Endothelial cell of umbilical vein (primary cell): ENCODE measurements around the gene SLC25A43. TPM values are rescaled to one million over a fixed set of nuclear protein-coding genes. Genes with fewer than 3 reads are reported as not detected.

Experiments used
- BruUV-seq: library from RNA; stranded (reverse); fragments of 400-500 nt; replicated peaks from 2 replicates; lab custom pipeline; 2021; lab: Mats Ljungman, UMichigan
- CTCF ChIA-PET: fragments of 300-600, 350-600 bp; sonication (Branson Sonifier 250); formaldehyde crosslinking; loops from one replicate; lab custom pipeline; 2021; ENCODE audit warnings: antibody characterized with exemption, inconsistent platforms; lab: Charles Lee
- POLR2A ChIA-PET: fragments of 300-600, 350-600 bp; sonication (Branson Sonifier 250); formaldehyde crosslinking; loops from one replicate; lab custom pipeline; 2021; ENCODE audit warnings: antibody characterized with exemption, inconsistent platforms; lab: Charles Lee
- DNase-seq: peaks from one replicate; pipeline ENCODE4 v3.0.0-alpha.2; 2011; ENCODE audit warnings: low read depth, low spot score
- FAIRE-seq: peaks from 2 replicates; lab custom pipeline; 2011; peaks lifted over from hg19 to GRCh38; lab: Jason Lieb, UNC
- H2AFZ ChIP-seq: 2 replicates; pipeline ENCODE4 v1.6.0; 2012; ENCODE audit warnings: low read depth, low read length, control low read depth, inconsistent platforms
- H3K27ac ChIP-seq: 2 replicates; pipeline ENCODE4 v1.5.1; 2011; ENCODE audit warnings: low read depth, mild to moderate bottlenecking, control low read depth, low read length, moderate library complexity; ENCODE audit not compliant: insufficient read depth
- H3K27me3 ChIP-seq, 2 experiments: 2 replicates each; pipeline versions ENCODE4 v1.6.0 to v1.6.1; 2011; ENCODE audit warnings: low read length in 2 of 2, mixed read lengths in 1 of 2; ENCODE audit not compliant: control insufficient read depth in 2 of 2, insufficient read depth in 2 of 2
- H3K36me3 ChIP-seq, 2 experiments: 2 replicates in 1 of 2; 3 replicates in 1 of 2; pipeline ENCODE4 v1.5.1; 2011; ENCODE audit warnings: low read length in 2 of 2, mild to moderate bottlenecking in 1 of 2, moderate library complexity in 1 of 2; ENCODE audit not compliant: control insufficient read depth in 2 of 2, insufficient read depth in 2 of 2; ENCODE audit errors: extremely low read depth in 1 of 2
- H3K4me1 ChIP-seq: 3 replicates; pipeline ENCODE4 v1.5.1; 2011; ENCODE audit warnings: mild to moderate bottlenecking, low read length; ENCODE audit not compliant: control insufficient read depth, insufficient read depth; ENCODE audit errors: extremely low read depth
- H3K4me2 ChIP-seq: 2 replicates; pipeline ENCODE4 v1.6.1; 2011; ENCODE audit warnings: low read length, control low read depth, mixed read lengths; ENCODE audit not compliant: insufficient read depth
- H3K4me3 ChIP-seq, 3 experiments: fragments of 200-600 bp in 1 of 3; sonication (generic), shearing (Covaris generic) in 1 of 3; replicated peaks in 1 of 3; 2 replicates each; pipeline ENCODE4 v1.5.1; 2011 to 2016; ENCODE audit warnings: control low read depth in 3 of 3, low read length in 3 of 3, mild to moderate bottlenecking in 2 of 3, inconsistent platforms in 1 of 3, low read depth in 1 of 3, moderate library complexity in 1 of 3; ENCODE audit not compliant: insufficient read depth in 1 of 3
- H3K79me2 ChIP-seq: 2 replicates; pipeline ENCODE4 v1.6.0; 2012; ENCODE audit warnings: low read length, inconsistent platforms; ENCODE audit not compliant: control insufficient read depth, insufficient read depth
- H3K9ac ChIP-seq: replicated peaks from 2 replicates; pipeline ENCODE3; 2011; ENCODE audit warnings: low read length, control low read depth; ENCODE audit not compliant: insufficient read depth; ENCODE audit errors: extremely low read depth
- H3K9me1 ChIP-seq: replicated peaks from 3 replicates; pipeline ENCODE4 v1.6.0; 2011; ENCODE audit warnings: mild to moderate bottlenecking, low read length; ENCODE audit not compliant: control insufficient read depth, insufficient read depth; ENCODE audit errors: extremely low read depth
- H3K9me3 ChIP-seq: replicated peaks from 2 replicates; pipeline ENCODE4 v1.5.1; 2012; ENCODE audit warnings: low read length, inconsistent platforms; ENCODE audit not compliant: control insufficient read depth, insufficient read depth
- H4K20me1 ChIP-seq: replicated peaks from 2 replicates; pipeline ENCODE3; 2011; ENCODE audit warnings: mild to moderate bottlenecking, low read length; ENCODE audit not compliant: control insufficient read depth, insufficient read depth; ENCODE audit errors: extremely low read depth
- EZH2 ChIP-seq: IDR thresholded peaks from 2 replicates; pipeline ENCODE4 v1.6.1; 2012; ENCODE audit warnings: borderline replicate concordance, low read depth, mild to moderate bottlenecking, moderate library complexity, low read length, inconsistent platforms; ENCODE audit not compliant: severe bottlenecking
- FOS ChIP-seq: IDR thresholded peaks from 2 replicates; pipeline ENCODE4 v1.6.1; 2011; ENCODE audit warnings: mild to moderate bottlenecking, low read length, moderate library complexity, borderline replicate concordance; ENCODE audit not compliant: insufficient read depth
- GATA2 ChIP-seq: IDR thresholded peaks from 2 replicates; pipeline ENCODE4 v1.7.0; 2011; ENCODE audit warnings: low read depth, mild to moderate bottlenecking, moderate library complexity, mixed read lengths, low read length; ENCODE audit not compliant: insufficient read length, insufficient read depth
- JUN ChIP-seq: IDR thresholded peaks from 2 replicates; pipeline ENCODE4 v1.6.1; 2011; ENCODE audit warnings: borderline replicate concordance, low read depth; ENCODE audit not compliant: insufficient read length, insufficient read depth
- MYC ChIP-seq: IDR thresholded peaks from one replicate; pipeline ENCODE4 v1.6.1; 2011; ENCODE audit warnings: mild to moderate bottlenecking, low read depth, low read length
- POLR2A ChIP-seq: IDR thresholded peaks from 2 replicates; pipeline ENCODE4 v1.6.1; 2012; ENCODE audit warnings: low read depth, mild to moderate bottlenecking, control low read depth, low read length
- POLR2AphosphoS5 ChIP-seq: IDR thresholded peaks from 2 replicates; pipeline ENCODE4 v1.6.1; 2012; ENCODE audit warnings: low read depth, mild to moderate bottlenecking, control low read depth, low read length, moderate library complexity; ENCODE audit not compliant: insufficient read depth
- dilution Hi-C: fragments of 300-500 bp; cut with MboI; formaldehyde crosslinking; loops from one replicate; pipeline ENCODE4 v1.15.0; 2019; ENCODE audit warnings: low sequenced_read_pairs; ENCODE audit not compliant: extremely low pct_ligation_motif_present
- intact Hi-C: fragments of 100-400 bp; cut with micrococcal nuclease; formaldehyde crosslinking; loops from one replicate; pipeline ENCODE4 v1.10.0; 2022
- polyA plus RNA-seq, 4 experiments: library from polyadenylated mRNA; depleted of rRNA in 3 of 4; stranded (reverse) in 3 of 4; unstranded in 1 of 4; fragments of >200 nt; gene quantifications; 2 replicates each; pipeline versions ENCODE4 v1.2.1 to v1.2.3, GENCODE V29; 2011 to 2012; ENCODE audit warnings: missing spikeins in 1 of 4
- total RNA-seq: library from RNA; stranded (reverse); gene quantifications from 2 replicates; pipeline ENCODE4 v1.2.3, GENCODE V29; 2021
- TF ChIP-seq, protein P1 (sequence below), 2 donors: IDR thresholded peaks; 1 replicate in 1 of 2; 2 replicates in 1 of 2; pipeline ENCODE4 v1.5.1; 2011; ENCODE audit warnings: low read length in 2 of 2, mild to moderate bottlenecking in 2 of 2, moderate library complexity in 2 of 2, control low read depth in 1 of 2, inconsistent platforms in 1 of 2, low read depth in 1 of 2; ENCODE audit not compliant: insufficient read depth in 1 of 2; ENCODE audit errors: extremely low read depth in 1 of 2
- TF ChIP-seq, protein P2 (sequence below): IDR thresholded peaks from 2 replicates; pipeline ENCODE4 v1.6.1; 2011; ENCODE audit not compliant: insufficient read depth, insufficient read length

SLC25A43 gene
- total and polyA plus RNA-seq, 2 donors (not counting 3 experiments of a cell fraction or from before 2014, with no cell fraction given): 7.2 to 11.5 TPM

DNA sequence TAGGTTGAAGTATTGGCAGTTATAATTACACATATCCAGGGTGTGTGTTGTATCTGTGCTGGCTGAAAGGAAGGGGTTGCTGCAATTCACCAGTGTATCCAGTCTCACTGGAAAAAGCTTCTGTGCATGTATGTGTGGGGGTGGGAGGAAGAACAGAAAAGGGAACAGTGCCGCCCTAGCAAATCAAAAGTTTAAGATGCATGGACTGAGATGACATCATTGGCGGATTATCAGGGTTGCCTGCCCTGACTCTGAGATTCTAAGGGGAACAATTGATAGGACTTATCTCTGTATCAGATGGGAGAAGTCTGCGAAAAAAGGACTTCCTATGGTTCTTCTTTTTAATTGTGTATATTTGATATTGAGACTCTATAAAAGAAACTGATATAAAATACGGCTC, 3.5 kb downstream of the SLC25A43 start:
- no TSS peak for BruUV-seq
- CTCF ChIA-PET: no interaction called here
- no peak for DNase-seq
- peaks cover 9% of the 10 kb centered on the region for H3K4me1 ChIP-seq
- dilution Hi-C loops: no loop called here
- no peaks in the 10 kb centered on the region for H3K9me3 ChIP-seq
- POLR2A ChIA-PET: no interaction called here
- H3K9ac ChIP-seq: no peak overlapping the region
- intact Hi-C loops: no loop called here
- no peak for FAIRE-seq
- no peaks in the 10 kb centered on the region for H3K79me2 ChIP-seq
- H3K36me3 ChIP-seq: no peaks in the 10 kb centered on the region
- H3K4me2 ChIP-seq: no peak overlapping the region
- H3K9me1 ChIP-seq: no peaks in the 10 kb centered on the region
- no peaks in the 10 kb centered on the region for H3K27me3 ChIP-seq
- TF ChIP-seq JUN (no peak), MYC (no peak), POLR2AphosphoS5 (no peak)
- TF ChIP-seq, protein P1, sequence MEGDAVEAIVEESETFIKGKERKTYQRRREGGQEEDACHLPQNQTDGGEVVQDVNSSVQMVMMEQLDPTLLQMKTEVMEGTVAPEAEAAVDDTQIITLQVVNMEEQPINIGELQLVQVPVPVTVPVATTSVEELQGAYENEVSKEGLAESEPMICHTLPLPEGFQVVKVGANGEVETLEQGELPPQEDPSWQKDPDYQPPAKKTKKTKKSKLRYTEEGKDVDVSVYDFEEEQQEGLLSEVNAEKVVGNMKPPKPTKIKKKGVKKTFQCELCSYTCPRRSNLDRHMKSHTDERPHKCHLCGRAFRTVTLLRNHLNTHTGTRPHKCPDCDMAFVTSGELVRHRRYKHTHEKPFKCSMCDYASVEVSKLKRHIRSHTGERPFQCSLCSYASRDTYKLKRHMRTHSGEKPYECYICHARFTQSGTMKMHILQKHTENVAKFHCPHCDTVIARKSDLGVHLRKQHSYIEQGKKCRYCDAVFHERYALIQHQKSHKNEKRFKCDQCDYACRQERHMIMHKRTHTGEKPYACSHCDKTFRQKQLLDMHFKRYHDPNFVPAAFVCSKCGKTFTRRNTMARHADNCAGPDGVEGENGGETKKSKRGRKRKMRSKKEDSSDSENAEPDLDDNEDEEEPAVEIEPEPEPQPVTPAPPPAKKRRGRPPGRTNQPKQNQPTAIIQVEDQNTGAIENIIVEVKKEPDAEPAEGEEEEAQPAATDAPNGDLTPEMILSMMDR (IDR thresholded peaks at IDR 0.05; ENCODE audit: extremely low read depth in 1 of 2, insufficient read depth in 1 of 2, low read depth in 1 of 2, low read length in 2 of 2): no peak
- TF ChIP-seq, protein P2, sequence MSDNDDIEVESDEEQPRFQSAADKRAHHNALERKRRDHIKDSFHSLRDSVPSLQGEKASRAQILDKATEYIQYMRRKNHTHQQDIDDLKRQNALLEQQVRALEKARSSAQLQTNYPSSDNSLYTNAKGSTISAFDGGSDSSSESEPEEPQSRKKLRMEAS: no peak
- H4K20me1 ChIP-seq: no peaks in the 10 kb centered on the region
- no peak overlapping the region for H3K4me3 ChIP-seq
- no peak overlapping the region for H2AFZ ChIP-seq
- no peak overlapping the region for H3K27ac ChIP-seq

DNA sequence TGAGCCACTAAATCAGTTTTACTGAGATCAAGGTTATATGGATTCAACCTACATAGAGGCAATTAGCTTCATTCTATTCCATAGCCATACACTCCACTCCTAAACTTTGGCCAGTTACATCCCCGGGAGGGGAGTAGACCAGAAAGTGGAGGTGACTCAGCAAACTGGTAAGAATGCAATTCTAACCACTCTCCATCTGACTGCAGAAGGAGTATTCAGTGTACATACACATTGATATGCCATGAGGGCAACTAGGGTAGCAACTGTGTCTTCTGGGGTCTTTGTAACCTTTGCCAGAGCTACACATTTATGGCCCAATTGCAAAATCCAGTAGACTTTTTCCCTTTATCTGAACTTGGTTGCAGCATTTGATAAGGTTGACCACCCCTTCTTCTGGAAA, 7.6 kb downstream of the SLC25A43 start:
- Histone ChIP-seq H3K36me3 (no peaks in the 10 kb centered on the region), H3K4me2 (no peak overlapping the region), H3K4me3 (no peak overlapping the region), H3K9me3 (no peaks in the 10 kb centered on the region), H3K9me1 (no peaks in the 10 kb centered on the region), H3K27ac (no peak overlapping the region), H3K9ac (no peak overlapping the region), H3K27me3 (no peaks in the 10 kb centered on the region), H3K4me1 (no peaks in the 10 kb centered on the region), H3K79me2 (no peaks in the 10 kb centered on the region), H4K20me1 (no peaks in the 10 kb centered on the region), H2AFZ (no peak overlapping the region)
- POLR2A ChIA-PET: no interaction called here
- FAIRE-seq (no peak), DNase-seq (no peak)
- CTCF ChIA-PET: no interaction called here
- dilution Hi-C loops: no loop called here
- intact Hi-C loops: no loop called here
- no TSS peak for BruUV-seq
- TF ChIP-seq GATA2: no peak
- no peak for TF ChIP-seq EZH2
- TF ChIP-seq POLR2A: no peak
- no peak for TF ChIP-seq FOS
- no peak for TF ChIP-seq POLR2AphosphoS5
- no peak for TF ChIP-seq MYC
- TF ChIP-seq, protein P2: no peak
- TF ChIP-seq JUN: no peak
- TF ChIP-seq, protein P1 (IDR thresholded peaks at IDR 0.05; ENCODE audit: extremely low read depth in 1 of 2, insufficient read depth in 1 of 2, low read depth in 1 of 2, low read length in 2 of 2): no peak
